Tibial nerve (tissue), 4 donors: ENCODE measurements around the gene NPS.

ENCODE experiments used
- CTCF ChIP-seq, 5 experiments: fragments of 200-600 bp in 3 of 5; fragments of 450-650 bp in 2 of 5; sonication (generic) in 3 of 5; IDR thresholded peaks; one replicate each; pipeline ENCODE4 v1.5.1; 2016 to 2019; ENCODE audit warnings: antibody characterized with exemption in 5 of 5, mild to moderate bottlenecking in 3 of 5, moderate library complexity in 2 of 5
- EP300 ChIP-seq, 2 donors: sonication (generic); formaldehyde crosslinking; IDR thresholded peaks; one replicate each; pipeline ENCODE4 v1.6.1; 2017; ENCODE audit warnings: antibody characterized with exemption in 2 of 2, mild to moderate bottlenecking in 1 of 2
- POLR2A ChIP-seq, 2 donors: fragments of 450-650 bp; IDR thresholded peaks; one replicate each; pipeline ENCODE4 v1.6.1; 2017; ENCODE audit warnings: antibody characterized with exemption in 2 of 2, mild to moderate bottlenecking in 2 of 2, moderate library complexity in 2 of 2

GRCh38 chr10:127506094-127506493, 43.0 kb upstream of the NPS start:
- TF ChIP-seq CTCF (IDR thresholded peaks at IDR 0.05) (no peak), POLR2A (IDR thresholded peaks at IDR 0.05) (no peak), EP300 (IDR thresholded peaks at IDR 0.05) (no peak)
